HG03460 (cell line): ENCODE results near the gene SECISBP2.
A peak's percentile ranks its signal among the peaks of the same experiment; 100 is the strongest.
"Not testable (repeated sequence)": the region's sequence is repeated elsewhere in the genome, so short reads cannot be mapped to it uniquely, and the experiment has no call there.

Source experiments
- ATAC-seq: cut with Tn5 transposase; IDR thresholded peaks from one replicate; pipeline ENCODE4 v1.9.1; 2021; ENCODE audit not compliant: unreplicated experiment

The SECISBP2 gene, protein sequence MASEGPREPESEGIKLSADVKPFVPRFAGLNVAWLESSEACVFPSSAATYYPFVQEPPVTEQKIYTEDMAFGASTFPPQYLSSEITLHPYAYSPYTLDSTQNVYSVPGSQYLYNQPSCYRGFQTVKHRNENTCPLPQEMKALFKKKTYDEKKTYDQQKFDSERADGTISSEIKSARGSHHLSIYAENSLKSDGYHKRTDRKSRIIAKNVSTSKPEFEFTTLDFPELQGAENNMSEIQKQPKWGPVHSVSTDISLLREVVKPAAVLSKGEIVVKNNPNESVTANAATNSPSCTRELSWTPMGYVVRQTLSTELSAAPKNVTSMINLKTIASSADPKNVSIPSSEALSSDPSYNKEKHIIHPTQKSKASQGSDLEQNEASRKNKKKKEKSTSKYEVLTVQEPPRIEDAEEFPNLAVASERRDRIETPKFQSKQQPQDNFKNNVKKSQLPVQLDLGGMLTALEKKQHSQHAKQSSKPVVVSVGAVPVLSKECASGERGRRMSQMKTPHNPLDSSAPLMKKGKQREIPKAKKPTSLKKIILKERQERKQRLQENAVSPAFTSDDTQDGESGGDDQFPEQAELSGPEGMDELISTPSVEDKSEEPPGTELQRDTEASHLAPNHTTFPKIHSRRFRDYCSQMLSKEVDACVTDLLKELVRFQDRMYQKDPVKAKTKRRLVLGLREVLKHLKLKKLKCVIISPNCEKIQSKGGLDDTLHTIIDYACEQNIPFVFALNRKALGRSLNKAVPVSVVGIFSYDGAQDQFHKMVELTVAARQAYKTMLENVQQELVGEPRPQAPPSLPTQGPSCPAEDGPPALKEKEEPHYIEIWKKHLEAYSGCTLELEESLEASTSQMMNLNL

DNA sequence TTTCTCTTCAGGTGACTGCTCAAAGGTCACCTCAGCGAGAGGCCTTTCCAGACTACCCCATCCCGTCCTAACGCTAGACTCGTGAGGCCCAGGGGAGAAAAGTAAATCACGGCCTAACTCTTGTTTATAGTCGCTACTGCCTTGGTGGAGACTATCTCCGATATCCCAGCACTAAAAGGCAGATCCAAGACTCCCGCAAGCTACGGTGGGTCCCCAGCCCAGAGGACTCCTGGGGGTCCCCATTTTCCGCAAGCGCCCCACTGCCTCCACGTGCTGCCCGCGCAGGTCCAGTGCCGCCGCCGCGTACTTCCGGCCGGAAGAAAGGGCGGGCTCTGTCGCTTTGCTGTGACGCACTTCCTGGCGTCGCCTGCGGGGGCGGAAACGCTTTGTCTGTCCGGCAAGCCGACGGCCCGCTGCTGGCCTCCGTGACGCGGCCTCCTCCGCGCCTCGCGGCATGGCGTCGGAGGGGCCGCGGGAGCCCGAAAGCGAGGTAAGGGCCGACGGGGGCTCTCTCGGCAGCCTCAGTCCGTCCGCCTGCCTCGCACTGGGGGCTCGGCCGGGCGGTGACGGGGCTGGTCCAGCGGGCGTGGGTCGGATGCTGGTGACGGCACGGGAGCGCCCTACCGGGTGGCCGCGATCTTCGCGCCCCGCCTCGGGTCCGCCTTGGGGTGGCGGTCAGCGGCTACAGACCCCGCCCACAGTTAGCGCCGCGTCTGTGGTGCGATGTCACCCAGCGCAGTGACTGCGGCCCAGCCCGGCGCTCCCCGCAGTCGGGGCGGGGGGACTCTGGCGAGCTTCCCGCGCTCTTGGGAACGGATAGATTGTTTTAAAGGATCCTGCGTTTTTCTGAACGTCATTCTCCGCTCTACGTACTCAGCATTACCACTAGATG lies at the start of gene SECISBP2:
SECISBP2 (plus strand) TSS at position 378 of the 892 bp plus-strand sequence; CDS start at position 455, 77 bp downstream.
- ATAC-seq, result peak; percentile 83

DNA sequence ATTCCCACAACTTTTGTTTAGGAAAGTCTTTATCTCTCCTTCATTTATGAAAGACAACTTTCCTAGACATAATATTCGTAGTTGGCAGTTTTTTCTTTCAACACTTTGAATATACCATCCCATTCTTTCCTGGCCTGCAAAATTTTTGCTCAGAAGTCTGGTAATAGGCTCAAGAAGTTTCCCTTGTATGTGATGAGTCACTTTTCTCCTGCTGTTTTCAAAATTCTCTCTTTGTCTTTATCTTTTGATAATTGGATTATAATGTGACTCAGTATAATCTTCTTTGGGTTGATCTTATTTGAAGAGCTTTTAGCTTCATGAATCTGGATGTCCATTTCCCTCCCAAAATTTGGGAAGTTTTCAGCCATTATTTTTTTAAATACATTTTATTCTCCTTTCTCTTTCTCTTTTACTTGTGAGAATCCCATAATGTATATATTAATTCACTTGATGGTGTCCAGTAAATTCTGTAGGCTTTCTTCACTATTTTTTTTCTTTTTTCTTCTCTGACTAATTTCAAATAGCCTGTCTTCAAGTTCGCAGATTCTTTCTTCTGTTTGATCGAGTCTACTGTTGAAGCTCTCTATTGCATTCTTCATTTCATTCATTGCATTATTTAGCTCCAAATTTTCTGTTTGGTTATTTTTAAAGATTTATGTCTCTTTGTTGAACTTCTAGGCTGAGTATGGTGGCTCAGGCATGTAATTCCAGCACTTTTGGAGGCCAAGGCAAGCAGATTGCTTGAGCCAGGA lies 44.6 kb upstream of the SECISBP2 start:
- ATAC-seq, result no peak

DNA sequence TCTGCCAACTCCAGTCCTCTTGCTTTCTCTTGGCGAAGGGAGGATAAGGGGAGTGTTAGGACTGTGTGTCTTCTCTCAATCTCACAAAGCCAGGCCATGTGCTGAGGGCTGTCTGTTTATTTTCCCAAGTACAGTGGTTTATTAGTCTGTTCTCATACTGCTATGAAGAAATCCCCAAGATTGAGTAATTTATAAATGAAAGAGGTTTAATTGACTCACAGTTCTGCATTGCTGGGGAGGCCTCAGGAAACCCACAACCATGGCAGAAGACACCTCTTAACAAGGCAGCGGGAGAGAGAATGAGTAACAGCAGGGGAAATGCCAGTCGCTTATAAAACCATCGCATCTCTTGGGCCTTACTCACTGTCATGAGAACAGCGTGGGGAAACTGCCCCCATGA lies 43.5 kb upstream of the SECISBP2 start:
- ATAC-seq, result no peak

DNA sequence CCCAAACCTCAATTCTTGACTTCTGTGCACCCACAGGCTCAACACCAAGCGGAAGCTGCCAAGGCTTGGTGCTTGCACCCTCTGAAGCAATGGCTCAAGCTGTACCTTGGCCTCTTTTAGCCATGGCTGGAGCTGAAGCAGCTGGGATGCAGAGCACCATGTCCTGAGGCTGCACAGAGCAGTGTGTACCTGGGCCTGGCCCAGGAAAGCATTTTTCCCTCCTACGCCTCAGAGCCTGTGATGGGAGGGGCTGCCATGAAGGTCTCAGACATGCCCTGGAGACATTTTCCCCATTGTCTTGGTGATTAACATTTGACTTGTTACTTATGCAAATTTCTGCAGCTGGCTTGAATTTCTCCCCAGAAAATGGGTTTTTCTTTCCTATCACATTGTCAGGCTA lies 42.3 kb upstream of the SECISBP2 start:
- not testable (repeated sequence) for ATAC-seq

DNA sequence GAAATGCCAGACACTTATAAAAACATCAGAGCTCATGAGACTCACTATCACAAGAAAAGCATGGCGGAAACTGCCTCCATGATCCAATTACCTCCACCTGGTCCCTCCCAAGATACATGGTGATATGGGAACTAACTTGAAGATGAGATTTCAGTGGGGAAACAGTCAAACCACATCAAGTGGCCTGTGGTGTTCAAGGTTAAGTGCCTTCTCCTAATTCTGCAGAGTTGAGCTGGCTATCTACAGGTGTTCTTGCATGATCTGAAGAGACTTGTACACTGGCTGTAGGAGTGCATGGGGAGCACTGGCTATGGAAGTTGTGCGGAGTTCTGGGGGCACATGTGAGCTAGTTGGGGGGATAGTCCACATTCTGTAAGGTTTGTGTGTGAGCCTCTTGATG lies 41.3 kb upstream of the SECISBP2 start:
- ATAC-seq, result no peak

DNA sequence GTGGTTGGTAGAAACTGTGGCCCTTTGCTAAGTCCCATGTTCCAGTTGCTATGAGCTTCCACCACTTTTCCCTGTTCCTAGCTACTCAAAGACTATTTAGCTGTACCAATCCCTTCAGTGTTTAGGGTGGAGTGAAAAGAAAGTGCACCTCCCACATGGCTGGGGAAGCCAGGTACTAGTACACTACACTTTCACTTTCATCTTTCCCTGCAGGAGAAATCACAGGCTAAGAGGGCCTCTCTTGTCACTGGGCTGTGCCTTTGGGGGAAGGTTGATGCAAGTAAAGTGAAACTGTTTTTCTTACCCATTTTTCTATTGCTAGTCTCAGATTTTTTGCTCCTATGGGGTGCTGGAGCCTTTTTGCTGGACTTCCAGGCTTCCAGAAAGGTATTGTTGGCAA lies 40.8 kb upstream of the SECISBP2 start:
- no peak for ATAC-seq

DNA sequence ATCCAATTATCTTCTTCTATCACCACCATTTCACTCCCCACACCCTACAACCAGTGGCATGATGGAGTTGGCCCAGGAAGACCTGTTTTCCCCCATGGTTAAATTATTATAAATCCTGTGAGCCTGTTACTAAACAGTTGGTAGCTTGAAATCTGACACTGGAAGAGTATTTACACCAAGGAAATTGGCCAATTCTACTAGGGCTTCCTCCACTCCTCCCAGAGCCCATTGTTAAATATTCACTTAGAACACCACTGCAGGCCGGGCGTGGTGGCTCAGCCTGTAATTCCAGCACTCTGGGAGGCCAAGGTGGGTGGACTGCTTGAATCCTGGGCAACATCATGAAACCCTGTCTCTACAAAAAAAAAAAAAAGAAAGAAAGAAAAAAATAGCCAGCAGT lies 39.7 kb upstream of the SECISBP2 start:
- no peak for ATAC-seq

DNA sequence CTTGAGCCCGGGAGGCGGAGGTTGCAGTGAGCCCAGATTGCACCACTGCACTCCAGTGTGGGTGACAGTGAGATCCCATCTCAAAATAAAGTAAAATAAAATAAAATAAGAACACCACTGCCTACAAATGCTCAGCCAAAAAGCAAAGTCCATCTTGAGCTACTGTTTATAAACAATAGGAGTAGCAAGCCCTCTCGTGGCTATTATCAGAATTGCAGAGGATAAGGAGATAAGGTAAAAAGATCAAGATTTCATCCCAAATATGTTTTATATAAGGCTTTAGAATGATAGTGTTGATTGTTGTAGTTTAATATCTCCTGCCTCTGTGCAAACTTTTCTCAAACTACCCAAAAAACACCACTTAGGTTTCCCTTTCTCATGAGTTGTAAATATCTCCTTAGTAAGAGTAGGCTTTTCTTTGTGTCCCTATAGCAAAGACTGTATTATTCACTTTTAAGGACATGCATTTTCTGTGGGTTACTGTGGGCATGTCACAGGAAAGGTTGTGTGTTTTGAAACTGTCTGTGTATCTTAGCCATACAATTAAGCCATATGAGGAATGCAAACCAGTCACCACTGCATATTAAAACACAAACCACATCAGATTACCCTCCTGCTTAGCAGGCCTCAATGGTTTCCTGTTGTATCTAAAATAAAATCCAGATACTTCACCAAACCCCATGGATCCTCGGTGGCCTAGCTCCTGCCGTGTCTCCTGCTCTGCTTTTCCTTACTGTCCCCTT lies 39.1 kb upstream of the SECISBP2 start:
- no peak for ATAC-seq

DNA sequence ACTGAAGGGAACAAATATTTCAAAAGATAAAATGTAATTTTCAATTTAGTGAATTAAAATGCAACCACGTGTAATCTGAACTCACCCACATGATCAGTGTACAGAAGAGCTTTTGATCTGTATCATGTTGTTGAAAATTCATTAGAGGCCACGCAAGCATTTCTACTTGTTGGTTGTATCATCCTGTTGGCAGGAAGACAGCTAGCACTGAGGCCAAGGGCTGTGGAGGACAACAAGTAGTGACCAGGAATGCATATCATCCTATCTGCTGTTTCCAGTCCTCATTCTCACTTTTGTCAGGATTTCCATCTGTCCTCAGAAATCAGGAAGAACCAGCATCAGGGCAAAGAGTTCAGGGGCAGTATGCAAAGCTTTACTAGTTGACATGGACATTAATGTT lies 37.2 kb upstream of the SECISBP2 start:
- ATAC-seq, result no peak

DNA sequence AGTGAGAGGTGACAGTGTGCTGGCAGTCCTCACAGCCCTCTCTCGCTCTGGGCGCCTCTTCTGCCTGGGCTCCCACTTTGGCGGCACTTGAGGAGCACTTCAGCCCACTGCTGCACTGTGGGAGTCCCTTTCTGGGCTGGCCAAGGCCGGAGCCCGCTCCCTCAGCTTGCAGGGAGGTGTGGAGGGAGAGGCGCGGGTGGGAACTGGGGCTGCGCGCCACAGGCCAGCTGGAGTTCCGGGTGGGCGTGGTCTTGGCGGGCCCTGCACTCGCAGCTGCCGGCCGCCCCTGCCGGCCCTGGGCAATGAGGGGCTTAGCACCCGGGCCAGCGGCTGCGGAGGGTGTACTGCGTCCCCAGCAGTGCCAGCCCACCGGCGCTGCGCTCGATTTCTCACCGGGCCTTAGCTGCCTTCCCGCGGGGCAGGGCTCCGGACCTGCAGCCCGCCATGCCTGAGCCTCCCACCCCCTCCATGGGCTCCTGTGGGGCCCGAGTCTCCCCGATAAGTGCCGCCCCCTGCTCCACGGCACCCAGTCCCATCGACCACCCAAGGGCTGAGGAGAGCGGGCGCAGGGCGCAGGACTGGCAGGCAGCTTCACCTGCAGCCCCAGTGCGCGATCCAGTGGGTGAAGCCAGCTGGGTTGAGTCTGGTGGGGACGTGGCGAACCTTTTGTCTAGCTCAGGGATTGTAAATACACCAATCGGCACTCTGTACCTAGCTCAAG lies 35.9 kb upstream of the SECISBP2 start:
- not testable (repeated sequence) for ATAC-seq

DNA sequence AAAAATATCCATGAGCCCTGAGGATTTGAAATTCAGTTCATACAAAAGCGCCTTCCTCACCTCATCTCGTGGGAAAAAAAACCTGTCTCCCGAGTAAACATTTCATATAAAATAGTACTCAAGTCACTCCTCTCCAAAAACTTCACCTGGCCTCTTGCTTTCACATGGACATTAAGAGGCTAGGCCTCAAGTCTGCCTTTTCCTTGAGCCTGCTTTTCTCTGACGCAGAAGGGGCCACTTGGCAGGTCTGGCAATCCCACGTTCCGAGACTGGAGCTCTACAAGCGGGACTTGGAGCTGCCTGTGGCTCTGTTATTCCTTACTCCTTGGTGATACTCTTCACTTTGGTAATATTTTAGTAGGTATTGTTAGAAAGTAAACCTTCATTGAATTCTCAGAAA lies 34.2 kb upstream of the SECISBP2 start:
- no peak for ATAC-seq

DNA sequence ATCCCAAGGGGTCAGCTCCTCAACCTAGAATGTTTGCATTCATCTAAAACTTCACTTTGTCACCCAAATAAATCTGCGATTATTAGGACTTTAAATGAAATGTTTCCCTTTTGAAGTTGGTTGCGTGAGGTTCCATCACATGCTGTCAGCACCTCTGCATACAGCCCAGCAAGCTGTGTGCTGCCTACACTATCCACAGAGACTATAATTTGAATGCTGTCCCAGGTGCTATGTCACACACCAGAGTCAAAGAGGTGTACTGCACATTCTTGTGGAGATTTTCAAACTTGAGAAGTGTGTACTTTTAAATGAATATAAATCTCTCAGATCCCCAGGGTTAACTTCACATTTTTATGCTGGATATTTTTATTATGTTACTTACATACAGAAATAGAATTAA lies 26.6 kb upstream of the SECISBP2 start:
- ATAC-seq, result no peak

DNA sequence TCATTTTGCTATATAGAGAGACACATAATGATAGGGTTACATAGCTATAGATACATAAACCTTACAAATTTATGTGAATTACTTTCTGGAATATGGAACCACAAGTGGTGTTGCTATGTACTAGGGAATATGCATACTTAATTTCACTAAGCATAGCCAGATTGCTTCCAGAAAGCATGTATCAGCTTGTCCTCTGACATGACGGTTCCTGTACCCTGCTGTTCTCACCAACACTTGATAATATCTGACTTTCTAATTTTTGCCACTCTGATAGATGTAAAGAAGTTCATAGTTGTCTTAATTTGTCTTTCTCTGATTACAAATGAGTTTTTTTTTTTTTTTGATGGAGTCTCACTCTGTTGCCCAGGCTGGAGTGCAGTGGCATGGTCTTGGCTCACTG lies 25.3 kb upstream of the SECISBP2 start:
- ATAC-seq, result no peak

DNA sequence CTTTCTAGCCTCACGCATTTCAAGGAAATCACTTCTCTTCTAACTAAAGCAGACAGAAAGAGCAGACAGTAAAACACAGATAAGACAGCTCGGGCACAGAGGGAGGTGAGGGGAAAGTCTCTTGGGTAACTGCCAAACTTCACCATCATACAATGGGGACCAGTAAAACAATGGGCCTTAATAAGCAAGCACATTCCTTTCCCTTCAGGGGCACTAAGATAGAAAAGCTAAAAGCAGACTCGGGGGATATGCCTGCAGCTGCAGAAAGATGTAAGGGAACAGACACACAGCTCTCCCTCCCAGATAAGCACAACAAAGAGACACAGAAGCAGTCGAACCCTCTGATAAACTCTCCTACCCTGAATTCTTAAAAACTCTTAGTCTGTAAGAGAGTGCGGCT lies 22.9 kb upstream of the SECISBP2 start:
- ATAC-seq, result no peak

DNA sequence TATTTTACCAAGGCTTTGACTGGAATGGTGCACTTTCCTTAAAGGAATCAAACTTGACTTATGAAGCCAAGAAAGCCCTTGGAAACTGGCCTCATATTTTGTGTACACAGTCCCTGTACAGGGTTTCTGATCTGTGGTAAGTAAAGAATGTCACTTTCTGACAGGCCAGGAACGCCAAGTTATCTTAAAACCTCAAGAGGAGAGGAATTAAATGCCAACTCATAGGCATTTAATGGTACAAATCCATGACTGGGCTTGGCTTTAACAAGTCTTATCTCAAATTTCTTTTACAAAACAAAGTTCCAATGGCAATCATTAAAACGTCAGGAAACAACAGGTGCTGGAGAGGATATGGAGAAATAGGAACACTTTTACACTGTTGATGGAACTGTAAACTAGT lies 16.3 kb upstream of the SECISBP2 start:
- not testable (repeated sequence) for ATAC-seq

DNA sequence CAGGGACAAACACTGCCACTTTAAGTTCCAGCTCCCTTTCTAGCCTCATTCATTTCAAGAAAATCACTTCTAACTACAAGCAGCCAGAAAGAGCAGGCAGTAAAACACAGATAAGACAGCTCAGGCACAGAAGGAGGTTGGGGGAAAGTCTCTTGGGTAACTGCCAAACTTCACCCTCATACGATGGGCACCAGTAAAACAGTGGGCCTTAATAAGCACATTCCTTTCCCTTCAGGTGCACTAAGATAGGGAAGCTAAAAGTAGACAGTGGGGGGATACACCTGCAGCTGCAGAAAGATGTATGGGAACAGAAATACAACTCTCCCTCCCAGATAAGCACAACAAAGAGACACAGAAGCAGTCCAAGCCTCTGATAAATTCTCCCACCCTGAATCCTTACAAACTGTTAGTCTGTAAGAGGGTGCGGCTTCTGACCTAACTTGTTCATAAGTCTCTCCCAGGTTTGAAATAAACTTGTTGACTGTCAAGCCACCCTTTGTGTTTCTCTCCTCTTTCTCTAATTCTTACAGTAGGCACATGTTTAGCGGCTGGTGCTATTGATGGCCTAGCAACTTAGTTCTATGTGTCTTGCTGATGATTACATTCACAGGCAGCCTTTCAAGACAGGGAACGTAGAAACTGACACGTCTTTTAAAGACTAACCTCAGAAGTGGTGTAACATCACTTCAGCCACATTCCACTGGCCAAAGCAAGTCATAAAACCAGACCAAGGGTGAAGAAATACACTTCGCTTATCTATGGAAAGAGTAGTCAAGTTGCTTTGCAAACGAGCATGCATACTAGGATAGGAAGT lies 14.1 kb upstream of the SECISBP2 start:
- no peak for ATAC-seq

DNA sequence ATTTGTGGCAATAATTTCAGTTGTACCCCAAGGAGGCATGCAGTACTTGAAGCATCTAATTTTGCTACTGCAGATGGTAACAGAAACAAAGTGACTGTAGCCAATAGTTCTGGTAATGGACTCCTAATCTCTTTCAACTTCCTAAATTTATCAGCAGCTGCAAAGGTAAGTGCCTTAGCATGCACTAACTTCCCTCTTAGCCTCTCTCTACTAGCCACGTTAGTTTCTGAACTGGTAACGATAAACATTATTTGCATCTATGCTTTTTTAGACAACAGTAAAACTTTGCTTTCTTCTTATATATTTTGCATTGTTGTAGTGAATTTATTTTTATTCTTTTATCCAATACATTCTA lies 13.5 kb upstream of the SECISBP2 start:
- no peak for ATAC-seq

DNA sequence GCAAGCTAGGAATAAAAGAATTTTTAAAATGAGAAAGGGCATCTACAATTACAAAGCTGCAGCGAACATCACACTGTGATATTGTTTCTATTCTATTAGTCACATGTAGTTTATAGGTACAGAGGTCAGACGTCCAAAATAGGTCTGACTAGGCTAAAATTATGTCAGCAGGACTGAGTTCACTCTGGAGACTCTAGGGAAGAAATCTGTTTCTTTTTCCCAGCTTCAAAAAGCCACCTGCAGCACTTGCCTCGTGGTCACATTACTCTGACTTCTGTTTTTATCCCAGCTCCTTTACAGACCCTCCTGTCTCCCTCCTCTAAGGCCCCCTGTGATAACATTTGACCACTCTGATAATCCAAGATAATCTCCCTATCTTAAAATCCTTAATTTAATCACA lies 12.4 kb upstream of the SECISBP2 start:
- no peak for ATAC-seq
